K562 (cell line): Measurements from ENCODE around the gene JUND. TPM values are rescaled to one million over a fixed set of nuclear protein-coding genes. Genes with fewer than 3 reads are reported as not detected.
A peak's percentile ranks its signal among the peaks of the same experiment; 100 is the strongest.

ENCODE experiments used
- ATAC-seq: fragments of 200-7000 bp; cut with Tn5 transposase; 3 replicates; pipeline ENCODE4 v1.9.1; 2020; ENCODE audit warnings: moderate library complexity
- BruUV-seq: library from RNA; stranded (reverse); fragments of 400-500 nt; replicated peaks from 2 replicates; lab custom pipeline; 2021; lab: Mats Ljungman, UMichigan
- CTCF ChIA-PET: fragments of 300-600 bp; formaldehyde crosslinking; extraction: SDS; loops from one replicate; lab custom pipeline; 2021; ENCODE audit warnings: low intra/inter-chr PET ratio; lab: Yijun Ruan, JAX
- POLR2A ChIA-PET: fragments of 300-600, 350-650 bp; sonication (Branson Sonifier 250); formaldehyde crosslinking; extraction: SDS; loops from one replicate; lab custom pipeline; 2021; ENCODE audit warnings: antibody characterized with exemption, inconsistent platforms; lab: Yijun Ruan, JAX
- DNase-seq, 4 experiments: peaks; one replicate each; pipeline versions ENCODE4 v3.0.0 to v3.0.0-alpha.2; 2011 to 2018; ENCODE audit warnings: low spot score in 3 of 4, mixed read lengths in 3 of 4; ENCODE audit errors: extremely low read depth in 1 of 4
- FAIRE-seq: peaks from 2 replicates; lab custom pipeline; 2011; peaks lifted over from hg19 to GRCh38; lab: Jason Lieb, UNC
- H2AFZ ChIP-seq: 2 replicates; pipeline ENCODE4 v1.6.0; 2011; ENCODE audit warnings: low read depth, low read length, control low read depth, inconsistent platforms
- H3K27ac ChIP-seq: fragments of 200-600 bp; 3 replicates; pipeline ENCODE4 v1.8.0; 2011; ENCODE audit warnings: low read depth, mild to moderate bottlenecking, control low read depth, inconsistent platforms, low read length, moderate library complexity, mixed read lengths; ENCODE audit errors: extremely low read depth
- H3K27me3 ChIP-seq, 2 experiments: fragments of 300-600 bp in 1 of 2; 2 replicates in 1 of 2; 3 replicates in 1 of 2; pipeline versions ENCODE4 v1.6.0 to v1.8.0; 2011; ENCODE audit warnings: inconsistent platforms in 2 of 2, low read length in 2 of 2, mild to moderate bottlenecking in 1 of 2, mixed read lengths in 1 of 2, moderate library complexity in 1 of 2; ENCODE audit not compliant: control insufficient read depth in 2 of 2, insufficient read depth in 2 of 2
- H3K36me3 ChIP-seq: fragments of 300-600 bp; 3 replicates; pipeline ENCODE4 v1.8.0; 2011; ENCODE audit warnings: mild to moderate bottlenecking, low read length, inconsistent platforms; ENCODE audit not compliant: control insufficient read depth, insufficient read depth
- H3K4me1 ChIP-seq, 2 experiments: fragments of 200-600 bp in 1 of 2; replicated peaks in 1 of 2; 2 replicates in 1 of 2; 3 replicates in 1 of 2; pipeline versions ENCODE4 v1.5.1 to v1.8.0; 2011; ENCODE audit warnings: inconsistent platforms in 2 of 2, low read length in 2 of 2, mild to moderate bottlenecking in 1 of 2, mixed read lengths in 1 of 2, moderate library complexity in 1 of 2; ENCODE audit not compliant: control insufficient read depth in 2 of 2, insufficient read depth in 2 of 2
- H3K4me2 ChIP-seq: 2 replicates; pipeline ENCODE4 v1.6.1; 2011; ENCODE audit warnings: low read length, control low read depth, inconsistent platforms, mixed read lengths; ENCODE audit not compliant: insufficient read depth
- H3K4me3 ChIP-seq: fragments of 200-600 bp; sonication (generic), shearing (Covaris generic); 2 replicates; pipeline ENCODE4 v1.5.1; 2016; ENCODE audit warnings: control low read depth, inconsistent platforms
- H3K79me2 ChIP-seq: fragments of 200-600 bp; 3 replicates; pipeline ENCODE4 v1.8.0; 2011; ENCODE audit warnings: low read length, inconsistent platforms; ENCODE audit not compliant: control insufficient read depth, insufficient read depth
- H3K9ac ChIP-seq, 2 experiments: 2 replicates each; pipeline versions ENCODE4 v1.6.0 to v1.6.1; 2011; ENCODE audit warnings: low read depth in 2 of 2, low read length in 2 of 2, control low read depth in 1 of 2, inconsistent platforms in 1 of 2, mild to moderate bottlenecking in 1 of 2, mixed read lengths in 1 of 2; ENCODE audit not compliant: insufficient read depth in 1 of 2
- H3K9me1 ChIP-seq: one replicate; pipeline ENCODE4 v1.6.0; 2011; ENCODE audit warnings: inconsistent platforms, mild to moderate bottlenecking, low read length, moderate library complexity; ENCODE audit not compliant: control insufficient read depth, insufficient read depth
- H3K9me3 ChIP-seq: replicated peaks from 2 replicates; pipeline ENCODE4 v1.5.1; 2011; ENCODE audit warnings: low read depth, low read length, inconsistent platforms; ENCODE audit not compliant: control insufficient read depth, insufficient read depth
- H4K20me1 ChIP-seq: replicated peaks from 2 replicates; pipeline ENCODE4 v1.6.1; 2011; ENCODE audit warnings: low read length, inconsistent platforms, mixed read lengths; ENCODE audit not compliant: control insufficient read depth, insufficient read depth
- ARNT ChIP-seq, 2 experiments: fragments of 450-650 bp; IDR thresholded peaks; 2 replicates each; pipeline ENCODE4 v1.6.1; 2016; ENCODE audit warnings: mild to moderate bottlenecking in 1 of 2
- CREB1 ChIP-seq, 2 experiments: sonication (generic) in 1 of 2; formaldehyde crosslinking in 1 of 2; IDR thresholded peaks; 2 replicates each; pipeline versions ENCODE4 v1.6.1 to v1.8.0; 2012 to 2022; ENCODE audit warnings: inconsistent platforms in 1 of 2, mild to moderate bottlenecking in 1 of 2, missing genetic modification reagents in 1 of 2, moderate library complexity in 1 of 2
- NR2C1 ChIP-seq, 2 experiments: fragments of 450-650 bp; IDR thresholded peaks; 2 replicates each; pipeline ENCODE4 v1.6.1; 2017; ENCODE audit warnings: mild to moderate bottlenecking in 2 of 2, antibody characterized with exemption in 1 of 2, inconsistent platforms in 1 of 2, missing compliant biosample characterization in 1 of 2, missing genetic modification characterization in 1 of 2
- RBFOX2 ChIP-seq: fragments of 200-400 bp; formaldehyde crosslinking; IDR thresholded peaks from 2 replicates; pipeline ENCODE4 v1.6.1; 2017; ENCODE audit warnings: low read depth, mild to moderate bottlenecking, low read length, moderate library complexity
- ZNF121 ChIP-seq: sonication (generic); formaldehyde crosslinking; conservative IDR thresholded peaks from 2 replicates; pipeline ENCODE4 v1.8.0; 2022; ENCODE audit warnings: missing genetic modification reagents
- ZNF124 ChIP-seq: sonication (generic); formaldehyde crosslinking; IDR thresholded peaks from 2 replicates; pipeline ENCODE4 v1.8.1; 2022; ENCODE audit warnings: missing genetic modification reagents
- ZNF561 ChIP-seq: fragments of 450-650 bp; formaldehyde crosslinking; conservative IDR thresholded peaks from 2 replicates; pipeline ENCODE4 v1.4.0; 2020; ENCODE audit warnings: mild to moderate bottlenecking, moderate library complexity
- WGBS: fragments of 100-300 bp; shearing (Covaris generic); methylation state at CpG from one replicate; pipeline ENCODE4 v1.1.6; 2016; ENCODE audit warnings: low coverage, mixed read lengths; ENCODE audit not compliant: insufficient coverage; ENCODE audit errors: missing lambda C conversion rate; 5-methylcytosine and 5-hydroxymethylcytosine counted together
- in situ Hi-C: fragments of 300-500 bp; cut with MboI; formaldehyde crosslinking; loops from 4 replicates; pipeline ENCODE4 v1.15.0; 2018; ENCODE audit warnings: inconsistent platforms, mixed read lengths
- intact Hi-C: fragments of 100-400 bp; cut with micrococcal nuclease; formaldehyde crosslinking; loops from 2 replicates; pipeline ENCODE4 v1.14.2; 2022
- polyA plus RNA-seq, 8 experiments: library from polyadenylated mRNA; depleted of rRNA in 4 of 8; stranded (reverse) in 5 of 8; unstranded in 3 of 8; fragments of >200 nt; fragmentation: Nextera tagmentation in 2 of 8; fragmentation: Illumina TruSeq in 1 of 8; extraction: Ambion mirVana in 2 of 8; extraction: Trizol in 1 of 8; gene quantifications; 2 replicates each; pipeline versions ENCODE4 v1.2.1 to v1.2.3, GENCODE V29; 2011 to 2014; ENCODE audit warnings: inconsistent platforms in 1 of 8, missing spikeins in 1 of 8
- total RNA-seq, 7 experiments: library from RNA; depleted of rRNA in 6 of 7; stranded (reverse); fragments of >200 nt in 6 of 7; fragmentation: Illumina TruSeq in 2 of 7; extraction: Trizol in 2 of 7; gene quantifications; 2 replicates each; pipeline versions ENCODE4 v1.2.1 to v1.2.3, GENCODE V29; 2011 to 2021; ENCODE audit warnings: low replicate concordance in 1 of 7

The JUND gene
- total and polyA plus RNA-seq, 9 of the 15 experiments (the other 6 are each of a cell fraction or from before 2014, with no cell fraction given): 6.4 to 286 (median 42.3) TPM

GRCh38 chr19:18313398-18313797 lies 32.0 kb upstream of the JUND start:
- no peak overlapping the region for H3K27ac ChIP-seq
- no peaks in the 10 kb centered on the region for H4K20me1 ChIP-seq
- H3K4me3 ChIP-seq: no peak overlapping the region
- TF ChIP-seq ZNF121 (CRISPR knock-in tag): peak; percentile 31; the same call in 1 of the 2 replicates
- TF ChIP-seq ARNT (IDR thresholded peaks at IDR 0.05): no peak
- TF ChIP-seq NR2C1 (IDR thresholded peaks at IDR 0.05): no peak
- no peak for TF ChIP-seq NR2C1 (tag; IDR thresholded peaks at IDR 0.05)
- no peak for TF ChIP-seq ZNF124 (CRISPR knock-in tag)
- no peak for TF ChIP-seq ZNF561 (CRISPR knock-in tag)
- TF ChIP-seq, all 486 proteins: peak for 1
- ATAC-seq (no peak), FAIRE-seq (no peak), DNase-seq (no peak)
- H3K9ac ChIP-seq: peak overlapping the region in 1 of 2 experiments; percentile 65; a peak in 2 of 4 replicates
- H3K9me3 ChIP-seq: no peaks in the 10 kb centered on the region
- H3K9me1 ChIP-seq: no peaks in the 10 kb centered on the region
- no peaks in the 10 kb centered on the region for H3K27me3 ChIP-seq
- POLR2A ChIA-PET: interaction anchor here (0.6 to 1.5 kb wide), 3 partner anchors 12 to 34 kb away, joined by 3 to 5 read pairs (median 5); partner anchors contain the start of gene JUND
- H2AFZ ChIP-seq: no peak overlapping the region
- intact Hi-C loops: no loop called here
- CTCF ChIA-PET: no interaction called here
- peaks cover 8 to 56% of the 10 kb centered on the region in 2 experiments for H3K4me1 ChIP-seq
- peaks cover 93% of the 10 kb centered on the region for H3K36me3 ChIP-seq
- in situ Hi-C loops: no loop called here
- 100% methylated on average over 3 of the region's 3 CpGs for WGBS
- H3K79me2 ChIP-seq: peaks cover 48% of the 10 kb centered on the region
- H3K4me2 ChIP-seq: no peak overlapping the region
- no TSS peak for BruUV-seq

- WGBS: 90% methylated on average over 11 of the region's 11 CpGs
- ATAC-seq: no peak
- peak in 1 of 4 experiments; percentile 14 for DNase-seq
- CTCF ChIA-PET: no interaction called here
- H3K9me1 ChIP-seq: no peaks in the 10 kb centered on the region
- no peak overlapping the region for H3K4me3 ChIP-seq
- no peaks in the 10 kb centered on the region for H3K27me3 ChIP-seq
- no peaks in the 10 kb centered on the region for H3K9me3 ChIP-seq
- no peaks in the 10 kb centered on the region for H4K20me1 ChIP-seq
- no peak overlapping the region for H2AFZ ChIP-seq
- BruUV-seq: no TSS peak
- no peak for FAIRE-seq
- peaks cover 37% of the 10 kb centered on the region for H3K79me2 ChIP-seq
- no peak overlapping the region for H3K4me2 ChIP-seq
- peaks cover 0 to 61% of the 10 kb centered on the region in 2 experiments; a peak in 3 of 5 replicates for H3K4me1 ChIP-seq
- intact Hi-C loops (no loop called here), in situ Hi-C loops (no loop called here)
- POLR2A ChIA-PET: interaction anchor here (0.9 kb wide), 1 partner anchor 33 kb away, joined by 3 read pairs; no protein-coding TSS in a partner anchor
- TF ChIP-seq RBFOX2: peak; percentile 49; the same call in 1 of the 2 replicates
- no peak for TF ChIP-seq CREB1 (IDR thresholded peaks at IDR 0.05)
- TF ChIP-seq CREB1 (CRISPR knock-in tag; IDR thresholded peaks at IDR 0.05): no peak
- peak overlapping the region in 1 of 2 experiments; percentile 46; a peak in 2 of 4 replicates for H3K9ac ChIP-seq
- peaks cover 97% of the 10 kb centered on the region for H3K36me3 ChIP-seq
- H3K27ac ChIP-seq: no peak overlapping the region
Observed at GRCh38 chr19:18312092-18312534, 30.7 kb upstream of the JUND start.
